Liver (tissue), 9 donors: ENCODE results near the gene C3orf18. TPM values are rescaled to one million over a fixed set of nuclear protein-coding genes. Genes with fewer than 3 reads are reported as not detected.

Experiments used
- DNase-seq: peaks from one replicate; pipeline ENCODE4 v3.0.0-alpha.2; 2017; ENCODE audit warnings: low spot score
- H3K27ac ChIP-seq, 2 donors: one replicate each; pipeline ENCODE4 v1.7.0; 2013; ENCODE audit warnings: inconsistent platforms in 2 of 2, low read length in 2 of 2, control low read depth in 1 of 2, low read depth in 1 of 2, mild to moderate bottlenecking in 1 of 2
- H3K27me3 ChIP-seq, 4 donors: one replicate each; pipeline versions ENCODE4 v1.6.1 to v1.7.0; 2013; ENCODE audit warnings: low read length in 3 of 4, inconsistent platforms in 1 of 4, mild to moderate bottlenecking in 1 of 4, moderate library complexity in 1 of 4; ENCODE audit not compliant: control insufficient read depth in 4 of 4, insufficient read depth in 4 of 4
- H3K36me3 ChIP-seq, 4 donors: one replicate each; pipeline versions ENCODE4 v1.6.1 to v1.7.0; 2013; ENCODE audit warnings: low read length in 3 of 4, mild to moderate bottlenecking in 3 of 4, low read depth in 1 of 4, moderate library complexity in 1 of 4; ENCODE audit not compliant: control insufficient read depth in 4 of 4, insufficient read depth in 3 of 4
- H3K4me1 ChIP-seq, 4 donors: one replicate each; pipeline versions ENCODE4 v1.6.1 to v1.7.0; 2013; ENCODE audit warnings: low read length in 3 of 4, mild to moderate bottlenecking in 3 of 4, moderate library complexity in 1 of 4; ENCODE audit not compliant: control insufficient read depth in 4 of 4, insufficient read depth in 4 of 4
- H3K4me3 ChIP-seq, 3 donors: one replicate each; pipeline versions ENCODE4 v1.6.1 to v1.7.0; 2013; ENCODE audit warnings: low read length in 3 of 3, control low read depth in 1 of 3, low read depth in 1 of 3, mild to moderate bottlenecking in 1 of 3
- H3K9ac ChIP-seq, 2 donors: one replicate each; pipeline ENCODE4 v1.7.0; 2013; ENCODE audit warnings: low read length in 2 of 2, mild to moderate bottlenecking in 2 of 2, moderate library complexity in 2 of 2, control low read depth in 1 of 2, low read depth in 1 of 2
- H3K9me3 ChIP-seq, 4 donors: one replicate each; pipeline versions ENCODE4 v1.6.1 to v1.7.0; 2013; ENCODE audit warnings: low read length in 3 of 4; ENCODE audit not compliant: control insufficient read depth in 4 of 4
- EGR1 ChIP-seq, 2 donors: IDR thresholded peaks; 2 replicates each; pipeline ENCODE4 v1.6.1; 2016 to 2018; ENCODE audit warnings: antibody characterized with exemption in 2 of 2, low read depth in 2 of 2
- FOXA2 ChIP-seq: IDR thresholded peaks from 2 replicates; pipeline ENCODE4 v1.6.1; 2016; ENCODE audit warnings: antibody characterized with exemption
- GABPA ChIP-seq, 2 donors: IDR thresholded peaks in 1 of 2; conservative IDR thresholded peaks in 1 of 2; 2 replicates each; pipeline ENCODE4 v1.6.1; 2016; ENCODE audit warnings: antibody characterized with exemption in 2 of 2, mild to moderate bottlenecking in 1 of 2, moderate library complexity in 1 of 2
- HNF4A ChIP-seq, 2 donors: conservative IDR thresholded peaks; 2 replicates each; pipeline ENCODE4 v1.6.1; 2016; ENCODE audit warnings: antibody characterized with exemption in 2 of 2, mild to moderate bottlenecking in 2 of 2
- JUND ChIP-seq, 2 donors: IDR thresholded peaks; 2 replicates each; pipeline ENCODE4 v1.6.1; 2016; ENCODE audit warnings: antibody characterized with exemption in 2 of 2
- NR2F2 ChIP-seq: IDR thresholded peaks from 2 replicates; pipeline ENCODE4 v1.6.1; 2016; ENCODE audit warnings: antibody characterized with exemption
- RXRA ChIP-seq, 2 donors: IDR thresholded peaks; 2 replicates each; pipeline ENCODE4 v1.6.1; 2017 to 2018; ENCODE audit warnings: antibody characterized with exemption in 2 of 2, mild to moderate bottlenecking in 1 of 2
- SP1 ChIP-seq: IDR thresholded peaks from 2 replicates; pipeline ENCODE4 v1.6.1; 2018; ENCODE audit warnings: antibody characterized with exemption, mild to moderate bottlenecking
- YY1 ChIP-seq: IDR thresholded peaks from 2 replicates; pipeline ENCODE4 v1.6.1; 2016; ENCODE audit warnings: antibody characterized with exemption, mild to moderate bottlenecking
- WGBS: extraction: QIAGEN DNeasy Blood & Tissue Kit; methylation state at CpG from one replicate; pipeline ENCODE4 v1.1.7; 2013; 5-methylcytosine and 5-hydroxymethylcytosine counted together
- polyA plus RNA-seq, 2 donors: library from polyadenylated mRNA; stranded (reverse) in 1 of 2; unstranded in 1 of 2; fragments of 200-250 nt in 1 of 2; fragments of >200 nt in 1 of 2; fragmentation: Nextera tagmentation in 1 of 2; extraction: Ambion mirVana in 1 of 2; gene quantifications; one replicate each; pipeline versions ENCODE4 v1.2.1 to v1.2.3, GENCODE V29; 2013 to 2015
- total RNA-seq, 2 donors: library from RNA; depleted of rRNA; stranded (reverse); fragments of >200 nt; gene quantifications; one replicate each; pipeline ENCODE4 v1.2.3, GENCODE V29; 2014
- TF ChIP-seq, protein P1 (sequence below): IDR thresholded peaks from 2 replicates; pipeline ENCODE4 v1.6.1; 2016; ENCODE audit warnings: antibody characterized with exemption, mild to moderate bottlenecking
- TF ChIP-seq, protein P2 (sequence below): fragments of 150-350 bp; IDR thresholded peaks from 2 replicates; pipeline ENCODE4 v1.5.1; 2017; ENCODE audit warnings: improper control_type of control experiment, low read depth, low read length; ENCODE audit not compliant: missing input control
- TF ChIP-seq, protein P3 (sequence below): IDR thresholded peaks from 2 replicates; pipeline ENCODE4 v1.6.1; 2016; ENCODE audit warnings: antibody characterized with exemption
- TF ChIP-seq, protein P4 (sequence below): IDR thresholded peaks from 2 replicates; pipeline ENCODE4 v1.6.1; 2016; ENCODE audit warnings: antibody characterized with exemption
- TF ChIP-seq, protein P5 (sequence below): IDR thresholded peaks from 2 replicates; pipeline ENCODE4 v1.6.1; 2016; ENCODE audit warnings: antibody characterized with exemption
- donor health status: healthy.
- donor health status: healthy.
- donor health status: healthy.
- donor health status: healthy.
- donor health status: healthy.

Gene C3orf18
- total and polyA plus RNA-seq, 4 donors = 0.54 to 2.7 (median 1.5) TPM

DNA sequence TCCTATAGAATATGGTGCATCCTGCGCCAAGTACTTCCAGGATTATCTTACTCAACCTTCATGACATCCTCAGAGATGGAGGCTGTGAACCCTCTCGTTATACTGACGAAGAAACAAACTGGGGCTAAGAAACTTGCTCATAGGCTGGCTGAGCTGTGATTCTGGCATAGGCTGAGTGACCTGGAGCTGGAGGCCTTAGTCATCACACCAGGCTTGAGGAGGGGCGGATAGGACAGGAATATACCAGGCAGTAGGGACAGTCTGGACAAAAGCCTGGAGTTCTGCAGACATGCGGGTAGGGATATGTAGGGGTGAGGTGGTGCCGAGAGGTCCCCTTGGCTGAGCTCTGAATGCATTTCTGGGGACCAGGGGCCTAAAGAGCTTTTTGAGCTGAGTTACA, 19.8 kb upstream of the C3orf18 start:
- H3K9me3 ChIP-seq = no peaks in the 10 kb centered on the region
- H3K4me1 ChIP-seq = peaks cover 53 to 93% (median 84%) of the 10 kb centered on the region in 4 donors
- H3K4me3 ChIP-seq = no peak overlapping the region
- 87% methylated on average over 6 of the region's 6 CpGs for WGBS
- DNase-seq = no peak
- H3K27ac ChIP-seq = peak overlapping the region; percentile 68 to 73
- no peak overlapping the region for H3K9ac ChIP-seq
- no peaks in the 10 kb centered on the region for H3K27me3 ChIP-seq
- TF ChIP-seq SP1 (no peak), EGR1 (IDR thresholded peaks at IDR 0.05; ENCODE audit: low read depth in 2 of 2) (no peak), NR2F2 (no peak), RXRA (IDR thresholded peaks at IDR 0.05) (no peak), GABPA (IDR thresholded peaks at IDR 0.05 in 1 of 2, conservative IDR thresholded peaks at IDR 0.05 in 1 of 2) (no peak), JUND (IDR thresholded peaks at IDR 0.05) (no peak), FOXA2 (no peak), HNF4A (conservative IDR thresholded peaks at IDR 0.05) (no peak)
- TF ChIP-seq, protein P1, sequence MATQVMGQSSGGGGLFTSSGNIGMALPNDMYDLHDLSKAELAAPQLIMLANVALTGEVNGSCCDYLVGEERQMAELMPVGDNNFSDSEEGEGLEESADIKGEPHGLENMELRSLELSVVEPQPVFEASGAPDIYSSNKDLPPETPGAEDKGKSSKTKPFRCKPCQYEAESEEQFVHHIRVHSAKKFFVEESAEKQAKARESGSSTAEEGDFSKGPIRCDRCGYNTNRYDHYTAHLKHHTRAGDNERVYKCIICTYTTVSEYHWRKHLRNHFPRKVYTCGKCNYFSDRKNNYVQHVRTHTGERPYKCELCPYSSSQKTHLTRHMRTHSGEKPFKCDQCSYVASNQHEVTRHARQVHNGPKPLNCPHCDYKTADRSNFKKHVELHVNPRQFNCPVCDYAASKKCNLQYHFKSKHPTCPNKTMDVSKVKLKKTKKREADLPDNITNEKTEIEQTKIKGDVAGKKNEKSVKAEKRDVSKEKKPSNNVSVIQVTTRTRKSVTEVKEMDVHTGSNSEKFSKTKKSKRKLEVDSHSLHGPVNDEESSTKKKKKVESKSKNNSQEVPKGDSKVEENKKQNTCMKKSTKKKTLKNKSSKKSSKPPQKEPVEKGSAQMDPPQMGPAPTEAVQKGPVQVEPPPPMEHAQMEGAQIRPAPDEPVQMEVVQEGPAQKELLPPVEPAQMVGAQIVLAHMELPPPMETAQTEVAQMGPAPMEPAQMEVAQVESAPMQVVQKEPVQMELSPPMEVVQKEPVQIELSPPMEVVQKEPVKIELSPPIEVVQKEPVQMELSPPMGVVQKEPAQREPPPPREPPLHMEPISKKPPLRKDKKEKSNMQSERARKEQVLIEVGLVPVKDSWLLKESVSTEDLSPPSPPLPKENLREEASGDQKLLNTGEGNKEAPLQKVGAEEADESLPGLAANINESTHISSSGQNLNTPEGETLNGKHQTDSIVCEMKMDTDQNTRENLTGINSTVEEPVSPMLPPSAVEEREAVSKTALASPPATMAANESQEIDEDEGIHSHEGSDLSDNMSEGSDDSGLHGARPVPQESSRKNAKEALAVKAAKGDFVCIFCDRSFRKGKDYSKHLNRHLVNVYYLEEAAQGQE = no peak
- TF ChIP-seq, protein P2, sequence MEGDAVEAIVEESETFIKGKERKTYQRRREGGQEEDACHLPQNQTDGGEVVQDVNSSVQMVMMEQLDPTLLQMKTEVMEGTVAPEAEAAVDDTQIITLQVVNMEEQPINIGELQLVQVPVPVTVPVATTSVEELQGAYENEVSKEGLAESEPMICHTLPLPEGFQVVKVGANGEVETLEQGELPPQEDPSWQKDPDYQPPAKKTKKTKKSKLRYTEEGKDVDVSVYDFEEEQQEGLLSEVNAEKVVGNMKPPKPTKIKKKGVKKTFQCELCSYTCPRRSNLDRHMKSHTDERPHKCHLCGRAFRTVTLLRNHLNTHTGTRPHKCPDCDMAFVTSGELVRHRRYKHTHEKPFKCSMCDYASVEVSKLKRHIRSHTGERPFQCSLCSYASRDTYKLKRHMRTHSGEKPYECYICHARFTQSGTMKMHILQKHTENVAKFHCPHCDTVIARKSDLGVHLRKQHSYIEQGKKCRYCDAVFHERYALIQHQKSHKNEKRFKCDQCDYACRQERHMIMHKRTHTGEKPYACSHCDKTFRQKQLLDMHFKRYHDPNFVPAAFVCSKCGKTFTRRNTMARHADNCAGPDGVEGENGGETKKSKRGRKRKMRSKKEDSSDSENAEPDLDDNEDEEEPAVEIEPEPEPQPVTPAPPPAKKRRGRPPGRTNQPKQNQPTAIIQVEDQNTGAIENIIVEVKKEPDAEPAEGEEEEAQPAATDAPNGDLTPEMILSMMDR = no peak
- TF ChIP-seq, protein P3, sequence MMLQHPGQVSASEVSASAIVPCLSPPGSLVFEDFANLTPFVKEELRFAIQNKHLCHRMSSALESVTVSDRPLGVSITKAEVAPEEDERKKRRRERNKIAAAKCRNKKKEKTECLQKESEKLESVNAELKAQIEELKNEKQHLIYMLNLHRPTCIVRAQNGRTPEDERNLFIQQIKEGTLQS = no peak
- TF ChIP-seq, protein P4, sequence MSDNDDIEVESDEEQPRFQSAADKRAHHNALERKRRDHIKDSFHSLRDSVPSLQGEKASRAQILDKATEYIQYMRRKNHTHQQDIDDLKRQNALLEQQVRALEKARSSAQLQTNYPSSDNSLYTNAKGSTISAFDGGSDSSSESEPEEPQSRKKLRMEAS = no peak
- TF ChIP-seq, protein P5, sequence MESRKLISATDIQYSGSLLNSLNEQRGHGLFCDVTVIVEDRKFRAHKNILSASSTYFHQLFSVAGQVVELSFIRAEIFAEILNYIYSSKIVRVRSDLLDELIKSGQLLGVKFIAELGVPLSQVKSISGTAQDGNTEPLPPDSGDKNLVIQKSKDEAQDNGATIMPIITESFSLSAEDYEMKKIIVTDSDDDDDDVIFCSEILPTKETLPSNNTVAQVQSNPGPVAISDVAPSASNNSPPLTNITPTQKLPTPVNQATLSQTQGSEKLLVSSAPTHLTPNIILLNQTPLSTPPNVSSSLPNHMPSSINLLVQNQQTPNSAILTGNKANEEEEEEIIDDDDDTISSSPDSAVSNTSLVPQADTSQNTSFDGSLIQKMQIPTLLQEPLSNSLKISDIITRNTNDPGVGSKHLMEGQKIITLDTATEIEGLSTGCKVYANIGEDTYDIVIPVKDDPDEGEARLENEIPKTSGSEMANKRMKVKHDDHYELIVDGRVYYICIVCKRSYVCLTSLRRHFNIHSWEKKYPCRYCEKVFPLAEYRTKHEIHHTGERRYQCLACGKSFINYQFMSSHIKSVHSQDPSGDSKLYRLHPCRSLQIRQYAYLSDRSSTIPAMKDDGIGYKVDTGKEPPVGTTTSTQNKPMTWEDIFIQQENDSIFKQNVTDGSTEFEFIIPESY = no peak
- no peaks in the 10 kb centered on the region for H3K36me3 ChIP-seq

DNA sequence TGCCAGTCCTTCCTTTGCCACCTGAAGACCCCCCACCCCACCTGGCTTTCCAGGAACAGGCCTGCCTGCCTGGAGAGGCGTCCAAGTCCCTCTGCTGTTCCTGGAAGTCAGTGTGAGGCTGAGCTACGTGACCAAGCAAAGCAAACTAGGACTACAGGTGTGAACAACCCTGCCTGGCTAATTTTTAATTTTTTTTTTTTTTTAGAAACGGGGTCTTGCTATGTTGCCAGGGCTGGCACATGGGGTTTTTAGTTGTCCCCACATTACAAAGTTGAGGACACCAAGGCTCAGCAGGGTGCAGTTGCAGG, 19.2 kb upstream of the C3orf18 start:
- Histone ChIP-seq H3K4me1 (peaks cover 57 to 94% (median 86%) of the 10 kb centered on the region in 4 donors), H3K9me3 (no peaks in the 10 kb centered on the region), H3K9ac (no peak overlapping the region), H3K4me3 (no peak overlapping the region), H3K36me3 (no peaks in the 10 kb centered on the region), H3K27ac (peak overlapping the region; percentile 68 to 73), H3K27me3 (no peaks in the 10 kb centered on the region)
- WGBS = 46% methylated on average over 3 of the region's 3 CpGs
- peak; percentile 45 for TF ChIP-seq YY1
- peak in 1 of 2 donors; percentile 28 for TF ChIP-seq HNF4A (conservative IDR thresholded peaks at IDR 0.05)
- TF ChIP-seq NR2F2 = no peak
- TF ChIP-seq RXRA (IDR thresholded peaks at IDR 0.05) = peak in 1 of 2 donors; percentile 58
- no peak for DNase-seq
